Astrocyte (in vitro differentiated cells and primary cell): ENCODE data around the gene SLC22A13. TPM values are rescaled to one million over a fixed set of nuclear protein-coding genes. Genes with fewer than 3 reads are reported as not detected.

ENCODE experiments used
- DNase-seq: peaks from one replicate; pipeline ENCODE4 v3.0.0-alpha.2; 2010; ENCODE audit warnings: low read depth
- FAIRE-seq: peaks from 2 replicates; lab custom pipeline; 2011; peaks lifted over from hg19 to GRCh38; lab: Jason Lieb, UNC
- H2AFZ ChIP-seq: 2 replicates; pipeline ENCODE4 v1.6.0; 2012; ENCODE audit warnings: low read depth, low read length, inconsistent platforms
- H3K27ac ChIP-seq: 2 replicates; pipeline ENCODE4 v1.5.1; 2011; ENCODE audit warnings: low read depth, low read length, inconsistent platforms
- H3K27me3 ChIP-seq: 2 replicates; pipeline ENCODE4 v1.6.0; 2011; ENCODE audit warnings: low read length, inconsistent platforms; ENCODE audit not compliant: insufficient read depth
- H3K36me3 ChIP-seq: 2 replicates; pipeline ENCODE4 v1.5.1; 2011; ENCODE audit warnings: low read length, inconsistent platforms; ENCODE audit not compliant: insufficient read depth
- H3K4me1 ChIP-seq: 2 replicates; pipeline ENCODE4 v1.5.1; 2011; ENCODE audit warnings: low read length, inconsistent platforms; ENCODE audit not compliant: insufficient read depth
- H3K4me2 ChIP-seq: 2 replicates; pipeline ENCODE4 v1.6.0; 2012; ENCODE audit warnings: low read length, inconsistent platforms
- H3K4me3 ChIP-seq: 2 replicates; pipeline ENCODE4 v1.5.1; 2011; ENCODE audit warnings: low read depth, mild to moderate bottlenecking, low read length, inconsistent platforms; ENCODE audit not compliant: insufficient read depth
- H3K79me2 ChIP-seq: 2 replicates; pipeline ENCODE4 v1.6.0; 2012; ENCODE audit warnings: mild to moderate bottlenecking, low read length, inconsistent platforms; ENCODE audit not compliant: insufficient read depth
- H3K9ac ChIP-seq: 2 replicates; pipeline ENCODE4 v1.6.0; 2012; ENCODE audit warnings: mild to moderate bottlenecking, low read length, inconsistent platforms
- H3K9me3 ChIP-seq: 2 replicates; pipeline ENCODE4 v1.5.1; 2012; ENCODE audit warnings: low read depth, mild to moderate bottlenecking, low read length, inconsistent platforms; ENCODE audit not compliant: insufficient read depth
- H4K20me1 ChIP-seq: 2 replicates; pipeline ENCODE4 v1.6.0; 2012; ENCODE audit warnings: low read length, inconsistent platforms; ENCODE audit not compliant: insufficient read depth
- H3K27ac Mint-ChIP-seq: one replicate; pipeline ENCODE4 v1.8.0; 2021; ENCODE audit warnings: mild to moderate bottlenecking, mixed read lengths; ENCODE audit not compliant: unreplicated experiment
- H3K27me3 Mint-ChIP-seq: one replicate; pipeline ENCODE4 v1.8.0; 2021; ENCODE audit warnings: low read depth, mixed read lengths; ENCODE audit not compliant: unreplicated experiment
- H3K36me3 Mint-ChIP-seq: one replicate; pipeline ENCODE4 v1.8.0; 2021; ENCODE audit warnings: low read depth, mixed read lengths; ENCODE audit not compliant: unreplicated experiment
- H3K4me1 Mint-ChIP-seq: one replicate; pipeline ENCODE4 v1.8.0; 2021; ENCODE audit warnings: low read depth, mixed read lengths; ENCODE audit not compliant: unreplicated experiment
- H3K4me3 Mint-ChIP-seq: one replicate; pipeline ENCODE4 v1.8.0; 2021; ENCODE audit warnings: mild to moderate bottlenecking, moderate library complexity, mixed read lengths; ENCODE audit not compliant: unreplicated experiment
- H3K9me3 Mint-ChIP-seq: one replicate; pipeline ENCODE4 v1.8.0; 2021; ENCODE audit warnings: mild to moderate bottlenecking, mixed read lengths; ENCODE audit not compliant: unreplicated experiment
- EZH2 ChIP-seq: IDR thresholded peaks from 2 replicates; pipeline ENCODE4 v1.6.1; 2012; ENCODE audit warnings: mild to moderate bottlenecking, low read length, inconsistent platforms; ENCODE audit not compliant: insufficient read depth
- total RNA-seq: library from RNA; stranded (reverse); gene quantifications from 2 replicates; pipeline ENCODE4 v1.2.1, GENCODE V29; 2021
- TF ChIP-seq, protein P1 (sequence below): IDR thresholded peaks from 2 replicates; pipeline ENCODE4 v1.5.1; 2011; ENCODE audit warnings: low read depth, mild to moderate bottlenecking, inconsistent platforms, low read length, moderate library complexity; ENCODE audit not compliant: insufficient read depth

Gene SLC22A13
- total RNA-seq, 1 donor from 2014 or later = 1.8 TPM

DNA sequence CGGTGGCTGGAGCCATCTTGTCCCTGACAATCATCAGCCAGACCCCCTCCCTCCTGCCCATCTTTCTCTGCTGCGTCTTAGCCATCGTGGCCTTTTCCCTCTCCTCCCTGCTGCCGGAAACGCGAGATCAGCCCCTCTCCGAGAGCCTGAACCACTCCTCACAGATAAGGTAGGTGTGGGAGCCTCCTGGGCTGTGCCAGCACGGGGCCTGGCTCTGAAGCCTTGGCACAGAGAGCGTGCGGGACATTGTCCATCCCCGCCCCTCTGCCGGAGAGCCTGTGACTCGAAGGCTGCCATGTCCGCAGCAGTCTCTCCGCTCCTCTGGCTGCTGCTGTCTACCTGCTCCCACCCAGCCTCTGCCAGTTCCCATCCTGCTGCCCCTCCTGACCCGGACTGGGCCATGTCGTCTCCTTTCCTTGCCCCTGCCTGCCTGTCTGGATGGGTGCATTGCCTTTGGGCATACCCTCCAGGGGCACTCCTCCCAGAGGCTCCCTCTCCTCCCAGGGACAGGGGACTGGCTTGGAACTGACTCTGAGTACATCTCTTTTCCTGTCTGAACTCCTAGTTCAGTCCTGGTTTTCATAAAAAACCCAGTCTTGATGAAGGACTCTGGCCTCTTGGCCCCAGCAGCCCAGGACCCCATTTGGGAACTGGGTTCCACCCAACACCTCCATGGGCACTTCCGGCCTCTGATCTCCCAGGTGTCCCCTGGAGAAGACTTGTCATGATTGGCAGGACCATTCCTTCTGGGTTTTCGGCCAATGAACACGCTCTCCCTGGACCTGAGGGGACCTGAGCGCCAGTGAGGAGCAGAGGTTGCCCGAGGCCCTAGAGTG is 51.0 kb downstream of the SLC22A13 start:
- Mint-ChIP-seq H3K27me3 (peaks cover 11% of the 10 kb centered on the region), H3K9me3 (peaks cover 4% of the 10 kb centered on the region), H3K4me3 (no peak overlapping the region), H3K36me3 (peaks cover 30% of the 10 kb centered on the region), H3K4me1 (no peaks in the 10 kb centered on the region), H3K27ac (no peak overlapping the region)
- no peak overlapping the region for H3K27ac ChIP-seq
- no peak overlapping the region for H3K9ac ChIP-seq
- H3K4me2 ChIP-seq = no peak overlapping the region
- DNase-seq (no peak), FAIRE-seq (no peak)
- no peak overlapping the region for H3K4me3 ChIP-seq
- H3K9me3 ChIP-seq = no peaks in the 10 kb centered on the region
- no peaks in the 10 kb centered on the region for H3K4me1 ChIP-seq
- H3K36me3 ChIP-seq = no peaks in the 10 kb centered on the region
- no peaks in the 10 kb centered on the region for H4K20me1 ChIP-seq
- no peak for TF ChIP-seq EZH2
- TF ChIP-seq, protein P1, sequence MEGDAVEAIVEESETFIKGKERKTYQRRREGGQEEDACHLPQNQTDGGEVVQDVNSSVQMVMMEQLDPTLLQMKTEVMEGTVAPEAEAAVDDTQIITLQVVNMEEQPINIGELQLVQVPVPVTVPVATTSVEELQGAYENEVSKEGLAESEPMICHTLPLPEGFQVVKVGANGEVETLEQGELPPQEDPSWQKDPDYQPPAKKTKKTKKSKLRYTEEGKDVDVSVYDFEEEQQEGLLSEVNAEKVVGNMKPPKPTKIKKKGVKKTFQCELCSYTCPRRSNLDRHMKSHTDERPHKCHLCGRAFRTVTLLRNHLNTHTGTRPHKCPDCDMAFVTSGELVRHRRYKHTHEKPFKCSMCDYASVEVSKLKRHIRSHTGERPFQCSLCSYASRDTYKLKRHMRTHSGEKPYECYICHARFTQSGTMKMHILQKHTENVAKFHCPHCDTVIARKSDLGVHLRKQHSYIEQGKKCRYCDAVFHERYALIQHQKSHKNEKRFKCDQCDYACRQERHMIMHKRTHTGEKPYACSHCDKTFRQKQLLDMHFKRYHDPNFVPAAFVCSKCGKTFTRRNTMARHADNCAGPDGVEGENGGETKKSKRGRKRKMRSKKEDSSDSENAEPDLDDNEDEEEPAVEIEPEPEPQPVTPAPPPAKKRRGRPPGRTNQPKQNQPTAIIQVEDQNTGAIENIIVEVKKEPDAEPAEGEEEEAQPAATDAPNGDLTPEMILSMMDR = no peak
- no peak overlapping the region for H2AFZ ChIP-seq
- no peaks in the 10 kb centered on the region for H3K27me3 ChIP-seq
- no peaks in the 10 kb centered on the region for H3K79me2 ChIP-seq

DNA sequence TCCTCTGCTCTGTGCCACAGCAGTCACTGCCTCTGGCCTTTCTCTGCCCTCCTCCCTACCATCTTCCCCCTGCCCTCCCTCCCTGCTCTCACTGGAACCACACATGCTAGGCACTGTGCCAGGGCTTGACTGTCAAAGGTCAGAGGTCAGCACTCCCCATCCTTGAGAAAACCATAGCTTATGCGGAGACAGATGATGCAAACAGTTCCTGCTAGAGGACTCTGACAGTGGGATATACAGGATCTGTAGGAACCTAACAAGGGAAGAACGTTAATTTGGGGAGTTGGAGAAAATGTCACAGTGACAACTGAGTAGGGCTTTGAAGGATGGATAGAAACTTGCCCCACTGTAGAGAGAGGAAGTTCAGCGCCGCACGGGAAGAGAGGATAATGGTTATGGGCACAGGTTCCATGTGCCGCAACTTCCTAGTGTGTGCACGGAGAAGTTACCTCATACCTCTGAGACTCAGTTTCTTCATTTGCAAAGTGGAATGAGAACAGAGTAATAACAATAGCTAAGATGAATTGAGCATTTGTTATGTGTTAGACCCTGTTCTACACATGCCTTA is 51.7 kb downstream of the SLC22A13 start:
- DNase-seq = no peak
- Mint-ChIP-seq H3K4me3 (no peak overlapping the region), H3K4me1 (no peaks in the 10 kb centered on the region), H3K27me3 (peaks cover 6% of the 10 kb centered on the region), H3K27ac (no peak overlapping the region), H3K9me3 (peaks cover 4% of the 10 kb centered on the region), H3K36me3 (peaks cover 28% of the 10 kb centered on the region)
- H3K9me3 ChIP-seq = no peaks in the 10 kb centered on the region
- H3K4me3 ChIP-seq = no peak overlapping the region
- H2AFZ ChIP-seq = no peak overlapping the region
- H3K4me2 ChIP-seq = no peak overlapping the region
- H3K9ac ChIP-seq = no peak overlapping the region
- TF ChIP-seq, protein P1 = no peak
- TF ChIP-seq EZH2 = no peak
- no peaks in the 10 kb centered on the region for H3K4me1 ChIP-seq
- FAIRE-seq = no peak
- no peaks in the 10 kb centered on the region for H3K27me3 ChIP-seq
- no peaks in the 10 kb centered on the region for H3K79me2 ChIP-seq
- H3K27ac ChIP-seq = no peak overlapping the region
- H3K36me3 ChIP-seq = no peaks in the 10 kb centered on the region
- no peaks in the 10 kb centered on the region for H4K20me1 ChIP-seq
